Ovary (tissue), 9 donors: Measurements from ENCODE around the gene HOXC12. TPM values are rescaled to one million over a fixed set of nuclear protein-coding genes. Genes with fewer than 3 reads are reported as not detected.

Experiments used
- DNase-seq, 5 donors: peaks; one replicate each; pipeline ENCODE4 v3.0.0-alpha.2; 2019 to 2020
- H3K27ac ChIP-seq, 2 donors: fragments of 200-600 bp; one replicate each; pipeline versions ENCODE4 v1.5.1 to v1.8.0; 2019 to 2022
- H3K27me3 ChIP-seq: fragments of 200-600 bp; one replicate; pipeline ENCODE4 v1.8.0; 2022
- H3K36me3 ChIP-seq: fragments of 200-600 bp; sonication (generic); one replicate; pipeline ENCODE4 v1.5.1; 2019
- H3K4me1 ChIP-seq: one replicate; pipeline ENCODE4 v1.8.1; 2013; ENCODE audit warnings: mild to moderate bottlenecking, moderate library complexity; ENCODE audit not compliant: insufficient read depth
- H3K4me3 ChIP-seq: fragments of 200-600 bp; sonication (generic); one replicate; pipeline ENCODE4 v1.5.1; 2017
- H3K9me3 ChIP-seq, 2 donors: fragments of 200-600 bp in 1 of 2; sonication (generic) in 1 of 2; one replicate each; pipeline versions ENCODE4 v1.5.1 to v1.8.1; 2013 to 2019; ENCODE audit warnings: mild to moderate bottlenecking in 1 of 2, moderate library complexity in 1 of 2
- CTCF ChIP-seq, 3 donors: fragments of 450-650 bp in 2 of 3; fragments of 200-600 bp in 1 of 3; IDR thresholded peaks; one replicate each; pipeline versions ENCODE4 v1.5.1 to v1.8.0; 2016 to 2022; ENCODE audit warnings: antibody characterized with exemption in 3 of 3, mild to moderate bottlenecking in 1 of 3
- EP300 ChIP-seq: sonication (generic); formaldehyde crosslinking; IDR thresholded peaks from one replicate; pipeline ENCODE4 v1.6.1; 2017; ENCODE audit warnings: antibody characterized with exemption
- POLR2A ChIP-seq: fragments of 450-650 bp; IDR thresholded peaks from one replicate; pipeline ENCODE4 v1.6.1; 2017; ENCODE audit warnings: antibody characterized with exemption, mild to moderate bottlenecking, moderate library complexity
- WGBS, 3 donors: extraction: QIAGEN DNeasy Blood & Tissue Kit in 1 of 3; methylation state at CpG; one replicate each; pipeline versions ENCODE4 v1.1.5 to v1.1.7; 2013 to 2017; 5-methylcytosine and 5-hydroxymethylcytosine counted together
- intact Hi-C, 4 donors: fragments of 100-400 bp; cut with DNase I; formaldehyde crosslinking; loops; one replicate each; pipeline versions ENCODE4 v1.11.0 to v1.15.1; 2022 to 2023
- polyA plus RNA-seq, 2 donors: library from polyadenylated mRNA; stranded (reverse); fragments of 200-250 nt in 1 of 2; fragments of 350-450 nt in 1 of 2; fragmentation: Illumina TruSeq in 1 of 2; extraction: RNeasy Lipid Tissue Mini Kit (QIAGEN cat#74804) in 1 of 2; gene quantifications; one replicate each; pipeline ENCODE4 v1.2.3, GENCODE V29; 2013 to 2014
- total RNA-seq, 7 donors: library from RNA; depleted of rRNA in 2 of 7; stranded (reverse); fragments of >200 nt in 2 of 7; fragmentation: NEBNext Ultra II Directional in 3 of 7; extraction: Animal tissue kit (Norgen Biotek cat#: 25700) in 3 of 7; gene quantifications; one replicate each; pipeline versions ENCODE4 v1.1.0 to v1.2.4, GENCODE V29; 2016 to 2023
- donor health status: DM: no; HTN: no; CAD: no; lungs with moderate emphysema.
- donor health status: DM: no; HTN: no; CAD: no.
- donor health status: Bipolar disorder and iron deficiency.
- donor health status: DM: yes; HTN: yes; CAD: no.
- donor health status: DM: no; HTN: no; CAD: no.
- donor health status: DM: yes; HTN: yes; CAD: no.

The HOXC12 gene
- total and polyA plus RNA-seq, 9 donors = not detected

- H3K27me3 ChIP-seq = peaks cover 22% of the 10 kb centered on the region
- H3K27ac ChIP-seq = no peak overlapping the region
- H3K4me1 ChIP-seq = no peaks in the 10 kb centered on the region
- WGBS, 3 donors = 35 to 48% (median 42%) methylated on average over 4 of the region's 4 CpGs
- TF ChIP-seq CTCF (IDR thresholded peaks at IDR 0.05) (no peak), EP300 (no peak), POLR2A (no peak)
- H3K9me3 ChIP-seq = peaks cover 0 to 3% of the 10 kb centered on the region in 2 donors
- H3K36me3 ChIP-seq = no peaks in the 10 kb centered on the region
- H3K4me3 ChIP-seq = no peak overlapping the region
- DNase-seq = no peak
- intact Hi-C loops = no loop called here
Observed at GRCh38 chr12:53931844-53932581, 22.7 kb upstream of the HOXC12 start.

GRCh38 chr12:53932915-53933314 is 21.8 kb upstream of the HOXC12 start:
- WGBS, 3 donors = 39 to 56% (median 41%) methylated on average over 4 of the region's 4 CpGs
- H3K9me3 ChIP-seq = peaks cover 0 to 3% of the 10 kb centered on the region in 2 donors
- no peak overlapping the region for H3K4me3 ChIP-seq
- no peak for TF ChIP-seq CTCF (IDR thresholded peaks at IDR 0.05)
- TF ChIP-seq EP300 = no peak
- no peak for TF ChIP-seq POLR2A
- H3K36me3 ChIP-seq = no peaks in the 10 kb centered on the region
- intact Hi-C loops = no loop called here
- H3K27ac ChIP-seq = no peak overlapping the region
- H3K4me1 ChIP-seq = no peaks in the 10 kb centered on the region
- no peak for DNase-seq
- H3K27me3 ChIP-seq = peaks cover 25% of the 10 kb centered on the region

DNA sequence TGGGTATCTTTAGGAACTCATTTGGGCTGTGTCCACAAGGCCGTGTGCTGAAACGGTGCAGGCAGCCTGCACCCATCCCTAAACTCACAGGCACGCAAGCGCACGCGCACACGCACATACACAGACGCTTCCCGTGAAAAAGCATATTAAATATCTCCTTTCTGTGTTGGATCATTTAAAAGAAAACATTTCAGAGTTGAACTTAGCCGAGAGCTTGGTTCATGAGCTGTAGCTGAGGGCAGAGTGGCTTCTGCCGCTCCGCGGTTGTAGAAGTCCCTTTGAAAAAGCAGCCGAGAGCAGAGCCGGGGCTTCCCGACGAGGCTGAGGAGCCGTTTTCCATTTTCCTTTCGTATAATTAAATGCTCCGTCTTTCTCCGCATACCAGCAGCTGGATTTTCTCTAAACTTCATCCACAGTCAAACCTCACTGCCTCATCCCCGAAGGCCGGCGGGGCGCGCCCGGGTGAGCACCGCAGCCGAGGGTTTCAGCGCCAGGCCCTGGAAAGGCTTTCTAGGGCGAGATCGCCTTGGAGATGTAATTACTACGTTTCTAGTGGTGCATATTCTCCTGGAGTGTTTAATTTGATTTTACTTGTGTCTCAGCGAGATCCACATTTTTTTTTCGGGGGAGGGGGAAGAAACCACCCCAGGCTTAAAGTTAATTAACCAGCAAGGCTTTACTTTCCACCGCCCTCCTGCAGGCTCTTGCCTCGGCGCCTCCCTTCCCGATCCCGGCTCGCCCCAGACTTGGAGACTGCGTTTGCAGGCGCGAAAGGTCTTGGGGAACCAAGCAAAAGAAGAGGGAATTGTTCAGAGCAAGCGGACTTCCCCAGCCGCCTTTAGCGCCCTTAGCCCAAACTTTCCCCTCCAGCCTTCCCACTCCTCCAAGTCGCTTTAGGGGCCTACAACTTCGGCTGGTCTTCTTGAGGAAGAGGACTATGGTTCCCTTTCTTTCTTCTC is 19.0 kb upstream of the HOXC12 start:
- intact Hi-C loops = no loop called here

More for the DNA sequence above, 19.0 kb upstream of the HOXC12 start:
- no peaks in the 10 kb centered on the region for H3K9me3 ChIP-seq
- WGBS, 3 donors = 7 to 14% (median 8%) methylated on average over 49 of the region's 49 CpGs
- no peak overlapping the region for H3K27ac ChIP-seq
- no peaks in the 10 kb centered on the region for H3K4me1 ChIP-seq
- H3K36me3 ChIP-seq = no peaks in the 10 kb centered on the region
- H3K27me3 ChIP-seq = peaks cover 21% of the 10 kb centered on the region
- H3K4me3 ChIP-seq = no peak overlapping the region
- TF ChIP-seq CTCF (IDR thresholded peaks at IDR 0.05) (no peak), POLR2A (no peak), EP300 (no peak)
- no peak for DNase-seq
